ENCODE measurements around the gene PERM1.

PERM1 gene

GRCh38 chr1:982765-983436, 1.0 kb upstream of the PERM1 start:
- no peaks in the 10 kb centered on the region for H4K20me1 ChIP-seq (ENCODE audit: insufficient read depth, low read length)
- no peaks in the 10 kb centered on the region; the same call in 1 of the 2 replicates for H3K27me3 ChIP-seq (ENCODE audit: insufficient read depth, low read length)
- no peak overlapping the region for H3K4me3 ChIP-seq (ENCODE audit: low read depth, low read length, poor library complexity, severe bottlenecking)
- no peaks in the 10 kb centered on the region for H3F3A ChIP-seq (ENCODE audit: insufficient read depth, low read length)
- H3K4me2 ChIP-seq (ENCODE audit: low read length): no peak overlapping the region
- TF ChIP-seq, protein P1, sequence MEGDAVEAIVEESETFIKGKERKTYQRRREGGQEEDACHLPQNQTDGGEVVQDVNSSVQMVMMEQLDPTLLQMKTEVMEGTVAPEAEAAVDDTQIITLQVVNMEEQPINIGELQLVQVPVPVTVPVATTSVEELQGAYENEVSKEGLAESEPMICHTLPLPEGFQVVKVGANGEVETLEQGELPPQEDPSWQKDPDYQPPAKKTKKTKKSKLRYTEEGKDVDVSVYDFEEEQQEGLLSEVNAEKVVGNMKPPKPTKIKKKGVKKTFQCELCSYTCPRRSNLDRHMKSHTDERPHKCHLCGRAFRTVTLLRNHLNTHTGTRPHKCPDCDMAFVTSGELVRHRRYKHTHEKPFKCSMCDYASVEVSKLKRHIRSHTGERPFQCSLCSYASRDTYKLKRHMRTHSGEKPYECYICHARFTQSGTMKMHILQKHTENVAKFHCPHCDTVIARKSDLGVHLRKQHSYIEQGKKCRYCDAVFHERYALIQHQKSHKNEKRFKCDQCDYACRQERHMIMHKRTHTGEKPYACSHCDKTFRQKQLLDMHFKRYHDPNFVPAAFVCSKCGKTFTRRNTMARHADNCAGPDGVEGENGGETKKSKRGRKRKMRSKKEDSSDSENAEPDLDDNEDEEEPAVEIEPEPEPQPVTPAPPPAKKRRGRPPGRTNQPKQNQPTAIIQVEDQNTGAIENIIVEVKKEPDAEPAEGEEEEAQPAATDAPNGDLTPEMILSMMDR (IDR thresholded peaks at IDR 0.05; ENCODE audit: low read length): no peak
- no peak for TF ChIP-seq EZH2 (IDR thresholded peaks at IDR 0.05; ENCODE audit: borderline replicate concordance, low read length)
- no peak overlapping the region for H3K27ac ChIP-seq (ENCODE audit: low read depth, low read length, poor library complexity, severe bottlenecking)
- no peaks in the 10 kb centered on the region for H3K36me3 ChIP-seq (ENCODE audit: insufficient read depth, low read length)
- H3K9ac ChIP-seq (ENCODE audit: low read length): no peak overlapping the region
- H3K9me3 ChIP-seq (ENCODE audit: low read length): no peaks in the 10 kb centered on the region
- H3K9me2 ChIP-seq (ENCODE audit: low read depth, low read length): no peaks in the 10 kb centered on the region
- no peaks in the 10 kb centered on the region for H3K4me1 ChIP-seq (ENCODE audit: insufficient read depth, low read length, severe bottlenecking)
- H3K79me2 ChIP-seq (ENCODE audit: insufficient read depth, low read length): no peaks in the 10 kb centered on the region
- H2AFZ ChIP-seq (ENCODE audit: low read length): no peak overlapping the region

- no peaks in the 10 kb centered on the region; the same call in 1 of the 2 replicates for H3K27me3 ChIP-seq (ENCODE audit: insufficient read depth, low read length)
- no peaks in the 10 kb centered on the region for H3K4me1 ChIP-seq (ENCODE audit: insufficient read depth, low read length, severe bottlenecking)
- no peak overlapping the region for H3K4me2 ChIP-seq (ENCODE audit: low read length)
Observed at GRCh38 chr1:981491-981954, 370 bp downstream of the PERM1 start.

DNA sequence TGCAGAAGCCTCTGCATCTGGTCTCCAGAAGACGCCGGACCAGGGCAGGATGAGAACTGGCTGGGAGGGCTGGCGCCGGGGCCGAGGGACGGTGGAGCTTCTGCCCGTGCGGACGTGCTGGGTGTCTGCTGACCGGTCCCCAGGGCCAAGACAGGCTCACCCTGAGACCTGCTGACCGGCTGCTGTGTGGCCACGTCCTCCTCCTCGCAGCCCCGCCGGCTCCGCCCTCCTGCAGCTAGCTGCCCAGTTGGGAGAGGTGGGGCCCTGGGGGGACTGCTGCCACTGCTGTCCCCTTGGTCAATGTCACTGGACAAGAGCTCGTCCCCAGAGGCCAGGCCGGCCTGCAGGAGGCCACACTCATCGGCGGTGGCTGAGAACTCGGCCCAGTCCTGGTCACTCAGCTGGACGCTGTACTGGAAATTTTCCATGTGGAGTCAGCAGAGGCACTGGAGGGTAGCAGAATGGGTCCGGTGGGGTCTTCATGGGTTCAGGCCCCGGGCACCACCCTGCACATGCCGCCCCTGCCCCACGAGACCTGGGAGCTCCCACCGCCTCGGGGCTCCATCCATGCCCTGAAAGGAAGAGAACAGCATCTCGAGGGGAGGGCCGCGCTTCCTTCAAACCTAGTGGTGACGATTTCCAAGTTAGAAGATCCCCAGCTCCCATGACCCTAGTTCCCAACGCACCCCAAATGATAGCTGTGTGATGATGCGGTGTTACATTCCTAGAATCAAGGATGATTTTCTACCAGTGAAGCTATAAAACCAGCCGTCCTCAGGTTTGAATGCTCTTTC, 1.1 kb downstream of the PERM1 start:
- Histone ChIP-seq H4K20me1 (ENCODE audit: insufficient read depth, low read length) (no peaks in the 10 kb centered on the region), H3K27me3 (ENCODE audit: insufficient read depth, low read length) (no peaks in the 10 kb centered on the region; the same call in 1 of the 2 replicates), H2AFZ (ENCODE audit: low read length) (no peak overlapping the region), H3K9me2 (ENCODE audit: low read depth, low read length) (no peaks in the 10 kb centered on the region), H3K4me3 (ENCODE audit: low read depth, low read length, poor library complexity, severe bottlenecking) (no peak overlapping the region), H3K9ac (ENCODE audit: low read length) (no peak overlapping the region), H3K4me2 (ENCODE audit: low read length) (no peak overlapping the region), H3F3A (ENCODE audit: insufficient read depth, low read length) (no peaks in the 10 kb centered on the region), H3K36me3 (ENCODE audit: insufficient read depth, low read length) (no peaks in the 10 kb centered on the region), H3K27ac (ENCODE audit: low read depth, low read length, poor library complexity, severe bottlenecking) (no peak overlapping the region), H3K79me2 (ENCODE audit: insufficient read depth, low read length) (no peaks in the 10 kb centered on the region), H3K4me1 (ENCODE audit: insufficient read depth, low read length, severe bottlenecking) (peaks cover 6% of the 10 kb centered on the region), H3K9me3 (ENCODE audit: low read length) (no peaks in the 10 kb centered on the region)
- TF ChIP-seq, protein P1 (IDR thresholded peaks at IDR 0.05; ENCODE audit: low read length): no peak
- TF ChIP-seq EZH2 (IDR thresholded peaks at IDR 0.05; ENCODE audit: borderline replicate concordance, low read length): no peak

More at GRCh38 chr1:981491-981954, 370 bp downstream of the PERM1 start:
- H3K36me3 ChIP-seq (ENCODE audit: insufficient read depth, low read length): no peaks in the 10 kb centered on the region
- H2AFZ ChIP-seq (ENCODE audit: low read length): no peak overlapping the region
- H3K9ac ChIP-seq (ENCODE audit: low read length): no peak overlapping the region
- H4K20me1 ChIP-seq (ENCODE audit: insufficient read depth, low read length): no peaks in the 10 kb centered on the region
- H3F3A ChIP-seq (ENCODE audit: insufficient read depth, low read length): no peaks in the 10 kb centered on the region
- H3K9me3 ChIP-seq (ENCODE audit: low read length): no peaks in the 10 kb centered on the region
- H3K9me2 ChIP-seq (ENCODE audit: low read depth, low read length): no peaks in the 10 kb centered on the region
- no peak overlapping the region for H3K4me3 ChIP-seq (ENCODE audit: low read depth, low read length, poor library complexity, severe bottlenecking)
- TF ChIP-seq, protein P1 (IDR thresholded peaks at IDR 0.05; ENCODE audit: low read length): no peak
- no peak for TF ChIP-seq EZH2 (IDR thresholded peaks at IDR 0.05; ENCODE audit: borderline replicate concordance, low read length)
- no peak overlapping the region for H3K27ac ChIP-seq (ENCODE audit: low read depth, low read length, poor library complexity, severe bottlenecking)
- H3K79me2 ChIP-seq (ENCODE audit: insufficient read depth, low read length): no peaks in the 10 kb centered on the region

All from OCI-LY1 (cell line).